Right atrium auricular region (tissue), 2 donors: Measurements from ENCODE around the gene C1orf141. TPM values are rescaled to one million over a fixed set of nuclear protein-coding genes. Genes with fewer than 3 reads are reported as not detected.

Experiments
- DNase-seq: peaks from one replicate; pipeline ENCODE4 v3.0.0-alpha.2; 2019; ENCODE audit warnings: low spot score
- H3K27ac ChIP-seq, 2 donors: fragments of 200-600 bp; sonication (generic); 1 replicate in 1 of 2; 2 replicates in 1 of 2; pipeline ENCODE4 v1.5.1; 2016 to 2019
- H3K27me3 ChIP-seq, 2 donors: fragments of 200-600 bp; sonication (generic); one replicate each; pipeline versions ENCODE4 v1.5.1 to v1.6.0; 2017 to 2019
- H3K36me3 ChIP-seq: fragments of 200-600 bp; sonication (generic); one replicate; pipeline ENCODE4 v1.5.1; 2016
- H3K4me1 ChIP-seq, 2 donors: fragments of 200-600 bp; sonication (generic); one replicate each; pipeline versions ENCODE4 v1.5.1 to v1.6.0; 2017 to 2019
- H3K4me3 ChIP-seq, 2 donors: fragments of 200-600 bp; sonication (generic); 1 replicate in 1 of 2; 2 replicates in 1 of 2; pipeline ENCODE4 v1.5.1; 2017 to 2019; ENCODE audit warnings: mild to moderate bottlenecking in 1 of 2, moderate library complexity in 1 of 2
- H3K9me3 ChIP-seq, 2 donors: fragments of 200-600 bp; sonication (generic); one replicate each; pipeline ENCODE4 v1.5.1; 2019
- CTCF ChIP-seq, 2 donors: fragments of 200-600 bp; sonication (generic); IDR thresholded peaks; one replicate each; pipeline ENCODE4 v1.5.1; 2019; ENCODE audit warnings: antibody characterized with exemption in 2 of 2
- total RNA-seq, 2 donors: library from RNA; depleted of rRNA; stranded (reverse); fragments of >200 nt; gene quantifications; one replicate each; pipeline ENCODE4 v1.1.0, GENCODE V29; 2016

The C1orf141 gene
- total RNA-seq, 2 donors from 2014 or later = not detected

DNA sequence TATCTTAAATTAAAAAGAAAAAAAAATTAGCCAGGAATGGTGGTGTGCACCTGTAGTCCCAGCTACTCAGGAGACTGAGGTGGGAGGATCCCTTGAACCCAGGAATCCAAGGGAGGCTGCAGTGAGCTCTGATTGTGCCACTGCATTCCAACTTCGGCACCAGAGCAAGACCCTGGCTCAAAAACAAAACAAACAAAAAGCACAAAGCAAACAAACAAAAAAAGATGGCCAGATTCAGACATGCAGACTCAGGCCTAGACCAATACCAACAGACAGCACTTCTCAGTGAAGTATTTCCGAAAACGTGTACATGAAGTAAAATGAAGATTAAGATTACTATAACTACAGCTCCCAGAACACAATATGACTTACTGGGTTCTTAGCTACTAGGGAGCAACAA lies 91.4 kb downstream of the C1orf141 start:
- no peak for DNase-seq
- no peaks in the 10 kb centered on the region for H3K27me3 ChIP-seq
- H3K36me3 ChIP-seq = peaks cover 62% of the 10 kb centered on the region
- H3K27ac ChIP-seq = no peak overlapping the region
- H3K9me3 ChIP-seq = no peaks in the 10 kb centered on the region
- no peak for TF ChIP-seq CTCF (IDR thresholded peaks at IDR 0.05)
- H3K4me1 ChIP-seq = peaks cover 2 to 10% of the 10 kb centered on the region in 2 donors
- H3K4me3 ChIP-seq = no peak overlapping the region

Other genes with a start within 250 kb of the C1orf141 start
- gene DNAI4, start 210.1 kb downstream of the C1orf141 start, total RNA-seq = 10 to 100 TPM in 1 of 2 donors, 1 to 10 TPM in 1; 6.9 to 10.3 TPM
- 10 to 100 TPM; 18.2 to 18.4 TPM for gene MIER1, start 210.0 kb downstream of the C1orf141 start, total RNA-seq
- gene SLC35D1, start 80.8 kb downstream of the C1orf141 start, total RNA-seq = 1 to 10 TPM; 3.3 to 4.9 TPM
- not detected for gene IL23R, start 31.5 kb upstream of the C1orf141 start, total RNA-seq
- gene IL12RB2, start 172.9 kb upstream of the C1orf141 start, total RNA-seq = under 1 TPM; 0.43 to 0.44 TPM